Measurements from ENCODE around the gene WDR70.
A peak's percentile ranks its signal among the peaks of the same experiment; 100 is the strongest.
"Not testable (repeated sequence)": the region's sequence is repeated elsewhere in the genome, so short reads cannot be mapped to it uniquely, and the experiment has no call there.

Gene WDR70

DNA sequence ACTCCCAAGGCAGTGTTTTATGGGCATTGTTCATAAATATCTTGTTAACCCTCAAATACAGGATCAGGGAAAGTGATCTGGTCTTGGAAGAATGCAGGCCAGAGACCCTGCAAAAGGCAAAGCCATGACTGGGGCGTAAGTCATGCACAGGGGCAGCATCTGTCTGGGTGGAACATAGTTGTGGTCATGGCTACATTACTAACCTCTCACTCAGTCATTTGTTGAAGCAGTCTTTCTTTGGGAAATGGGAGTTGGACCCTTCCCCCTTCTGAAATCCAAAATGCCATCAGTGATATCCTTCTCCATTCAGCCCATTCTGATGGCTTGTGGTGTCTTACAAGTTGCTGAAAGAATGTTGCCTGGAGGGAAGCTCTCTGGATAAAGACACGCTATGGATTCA lies 392.6 kb downstream of the WDR70 start:
- DNase-seq: no peak

- no peak for DNase-seq
Observed at GRCh38 chr5:37772255-37772654, 393.1 kb downstream of the WDR70 start.

GRCh38 chr5:37773809-37774208 lies 394.7 kb downstream of the WDR70 start:
- DNase-seq: no peak

- DNase-seq: peak; percentile 14
Observed at GRCh38 chr5:37774912-37775483, 395.9 kb downstream of the WDR70 start.

DNA sequence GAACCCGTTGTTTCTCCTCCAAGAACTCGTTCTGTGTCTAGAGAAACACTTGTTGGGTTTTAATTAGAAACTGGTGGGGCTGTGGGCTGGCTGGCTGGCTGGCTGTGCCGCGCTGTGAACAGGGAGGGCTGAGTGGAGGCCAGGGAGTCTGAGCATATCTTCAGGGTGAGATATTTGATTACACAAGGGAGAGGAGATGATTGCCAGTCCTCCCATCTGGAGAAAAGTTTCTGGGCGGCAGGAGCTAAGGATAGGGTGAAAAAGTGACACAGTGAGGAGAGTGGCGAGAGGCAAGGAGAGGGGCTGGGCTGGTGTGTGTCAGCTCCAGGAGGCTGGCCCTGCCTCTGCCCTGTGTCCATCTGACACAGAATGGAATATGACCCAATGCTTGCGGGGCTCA lies 397.7 kb downstream of the WDR70 start:
- no peak for DNase-seq

DNA sequence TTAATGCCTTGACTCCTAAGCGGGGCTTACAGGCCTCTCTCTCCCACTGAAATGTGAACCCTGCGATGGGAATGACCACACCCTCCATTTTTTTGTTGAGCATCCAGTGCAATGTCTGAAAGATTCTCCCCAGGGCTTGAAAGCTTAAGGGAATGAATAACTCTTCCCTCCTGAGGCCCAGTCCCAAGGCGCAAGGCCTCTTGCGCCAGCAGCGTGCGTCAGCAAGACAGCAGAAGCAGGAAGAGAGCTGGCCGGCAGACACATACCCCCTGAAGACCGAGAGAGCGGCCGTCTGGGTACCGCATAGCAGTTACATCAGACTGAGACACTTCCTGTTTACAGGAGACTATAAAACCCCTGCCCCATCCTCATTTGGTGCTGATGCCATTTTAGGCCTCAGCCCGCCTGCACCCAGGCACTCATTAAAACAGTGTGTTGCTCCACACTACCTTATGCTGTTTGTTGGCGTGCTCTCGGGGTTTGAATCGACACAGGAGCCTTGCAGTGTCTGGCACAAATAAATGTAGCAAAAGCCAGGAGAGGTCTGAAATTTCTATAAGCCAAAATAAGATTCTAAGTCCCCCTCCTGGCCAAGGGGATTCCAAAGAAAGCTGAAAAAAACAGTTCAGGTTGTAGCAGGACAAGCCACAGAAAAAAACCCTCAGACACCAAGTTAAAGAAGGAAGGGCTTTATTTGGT lies 398.5 kb downstream of the WDR70 start:
- DNase-seq: no peak

- not testable (repeated sequence) for DNase-seq
Observed at GRCh38 chr5:37781409-37781808, 402.3 kb downstream of the WDR70 start.

DNA sequence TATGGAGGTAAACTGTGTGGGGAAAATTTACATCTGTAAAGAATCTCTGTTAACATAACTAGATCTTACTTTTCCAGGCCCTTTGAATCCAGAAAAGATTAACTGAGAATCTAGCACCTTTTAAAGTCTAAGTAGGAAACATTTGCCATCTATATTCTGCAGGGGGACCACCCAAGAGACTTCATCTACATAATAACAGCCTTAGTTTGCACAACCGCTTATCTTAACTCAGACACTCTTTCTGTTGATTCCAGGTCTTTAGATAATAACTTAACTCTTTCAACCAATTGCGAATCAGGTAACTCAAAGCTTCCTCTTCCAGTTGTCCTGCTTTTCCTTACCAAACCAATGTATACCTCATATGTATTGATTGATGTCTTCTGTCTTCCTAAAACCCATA lies 407.3 kb downstream of the WDR70 start:
- no peak for DNase-seq

DNA sequence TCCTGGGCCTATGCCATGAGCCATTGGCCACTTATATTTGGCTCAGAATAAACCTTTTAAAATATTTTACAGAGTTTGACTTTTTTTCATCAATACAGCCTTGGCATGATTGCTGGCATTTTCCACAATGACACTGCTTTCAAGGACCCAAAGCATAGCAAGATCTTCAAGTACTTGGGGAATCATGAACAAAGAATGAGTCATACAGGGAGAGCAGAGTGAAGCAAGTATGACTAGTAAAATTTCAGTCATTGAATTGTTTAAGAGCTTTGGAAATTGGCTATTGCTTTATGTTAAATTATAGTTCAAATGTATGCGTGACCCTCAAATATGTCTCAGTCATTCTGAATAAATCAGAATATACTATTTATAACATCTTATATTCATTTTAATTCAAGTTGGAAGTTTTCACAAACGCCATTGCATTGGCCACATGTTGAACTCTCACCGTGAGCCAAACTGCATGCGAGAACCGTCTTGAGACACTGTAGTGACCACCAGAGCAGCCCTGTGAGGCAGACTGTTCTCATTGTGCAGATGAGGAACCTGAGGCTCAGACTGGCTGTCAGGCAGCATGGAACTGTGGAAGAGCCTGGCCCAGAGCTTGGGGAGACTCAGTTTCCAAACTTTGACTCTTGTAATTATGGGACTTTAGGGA lies 407.9 kb downstream of the WDR70 start:
- DNase-seq: no peak

- DNase-seq: no peak
Observed at GRCh38 chr5:37787742-37788141, 408.6 kb downstream of the WDR70 start.

- DNase-seq: no peak
Observed at GRCh38 chr5:37789991-37790390, 410.9 kb downstream of the WDR70 start.

DNA sequence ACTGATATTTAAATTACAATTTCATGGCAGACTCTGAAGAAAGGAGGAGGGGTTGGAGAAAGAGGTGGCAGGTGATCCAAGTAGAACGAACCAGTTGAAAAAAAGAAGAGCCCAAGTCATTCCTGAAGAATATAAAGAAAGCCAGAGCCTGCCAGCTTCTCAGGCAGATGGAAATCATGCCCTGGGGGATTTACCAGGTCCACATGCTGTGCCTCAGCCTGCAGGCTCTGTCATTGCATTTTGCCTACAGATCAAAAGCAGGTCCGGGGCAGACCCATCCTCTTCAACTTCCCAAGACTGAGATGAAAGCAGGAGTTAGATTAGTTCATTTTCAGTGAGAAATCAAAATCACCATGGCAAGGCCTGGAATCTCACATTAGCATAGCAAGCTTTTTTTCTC lies 412.2 kb downstream of the WDR70 start:
- DNase-seq: no peak

DNA sequence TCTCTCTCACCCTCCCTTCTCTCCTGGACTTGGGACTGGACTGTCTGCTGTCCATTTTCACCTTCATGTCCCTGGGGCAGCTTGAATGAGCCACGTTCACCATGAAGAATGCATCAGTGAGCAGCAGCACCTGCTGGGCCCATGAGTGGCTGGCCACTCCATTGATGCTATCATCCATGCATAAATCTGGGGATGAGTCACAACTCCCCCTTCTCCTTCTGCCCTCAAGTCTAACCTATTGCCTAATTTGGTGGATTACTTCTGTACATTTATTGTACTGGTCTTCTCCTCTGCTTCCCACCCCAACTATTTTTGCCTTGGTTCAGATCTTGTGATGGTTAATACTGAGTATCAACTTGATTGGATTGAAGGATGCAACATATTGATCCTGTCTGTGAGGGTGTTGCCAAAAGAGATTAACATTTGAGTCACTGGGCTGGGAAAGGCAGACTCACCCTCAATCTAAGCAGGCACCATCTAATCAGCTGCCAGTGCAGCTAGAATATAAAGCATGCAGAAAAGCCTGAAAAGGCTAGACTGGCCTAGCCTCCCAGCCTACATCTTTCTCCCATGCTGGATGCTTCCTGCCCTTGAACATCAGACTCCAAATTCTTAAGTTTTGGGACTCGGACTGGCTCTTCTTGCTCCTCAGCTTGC lies 414.0 kb downstream of the WDR70 start:
- no peak for DNase-seq

DNA sequence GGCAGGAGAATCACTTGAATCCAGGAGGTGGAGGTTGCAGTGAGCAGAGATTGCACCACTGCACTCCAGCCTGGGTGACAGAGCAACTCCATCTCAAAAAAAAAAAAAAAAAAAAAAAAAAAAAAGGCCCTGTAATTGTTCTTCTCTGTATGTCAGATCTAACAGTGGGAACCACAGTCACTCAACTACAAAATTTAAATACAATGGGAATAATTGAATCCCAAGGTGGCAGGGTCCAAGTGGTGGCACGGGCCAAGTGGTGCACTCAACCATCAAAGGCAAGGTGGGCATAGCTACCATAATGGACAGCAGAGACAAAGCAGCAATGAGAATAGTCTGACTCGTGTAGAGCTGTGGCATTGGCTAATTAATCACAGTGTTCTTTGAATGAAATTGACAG lies 416.2 kb downstream of the WDR70 start:
- DNase-seq: not testable (repeated sequence)

DNA sequence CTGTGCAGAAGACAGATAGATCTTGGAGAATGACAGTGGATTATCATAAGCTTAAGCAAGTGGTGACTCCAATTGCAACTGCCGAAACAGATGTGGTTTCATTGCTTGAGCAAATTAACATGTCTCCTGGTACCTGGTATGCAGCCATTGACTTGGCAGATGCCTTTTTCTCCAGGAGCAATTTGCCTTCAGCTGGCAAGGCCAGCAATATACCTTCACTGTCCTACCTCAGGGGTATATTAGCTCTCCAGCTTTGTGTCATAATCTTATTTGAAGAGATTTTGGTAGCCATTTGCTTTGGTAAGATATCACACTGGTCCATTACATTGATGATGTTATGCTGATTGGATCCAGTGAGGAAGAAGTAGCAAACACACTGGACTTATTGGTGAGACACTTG lies 417.3 kb downstream of the WDR70 start:
- DNase-seq: not testable (repeated sequence)

GRCh38 chr5:37799865-37800421 lies 420.8 kb downstream of the WDR70 start:
- DNase-seq: no peak

GRCh38 chr5:37801521-37801920 lies 422.4 kb downstream of the WDR70 start:
- DNase-seq: no peak
